NB4 (cell line): ENCODE results near the gene SHISA8.
"Not testable (repeated sequence)": the region's sequence is repeated elsewhere in the genome, so short reads cannot be mapped to it uniquely, and the experiment has no call there.

Source experiments
- DNase-seq: peaks from one replicate; pipeline ENCODE4 v3.0.0; 2010; ENCODE audit warnings: low read depth
- H3K4me3 ChIP-seq: one replicate; pipeline ENCODE4 v1.5.1; 2011; ENCODE audit warnings: mild to moderate bottlenecking, low read depth, low read length, moderate library complexity
- CTCF ChIP-seq: IDR thresholded peaks from one replicate; pipeline ENCODE4 v1.5.1; 2012; ENCODE audit warnings: low read depth, low read length
- MAX ChIP-seq: IDR thresholded peaks from 2 replicates; pipeline ENCODE4 v1.6.1; 2011; ENCODE audit warnings: low read depth, low read length
- MYC ChIP-seq: IDR thresholded peaks from 2 replicates; pipeline ENCODE4 v1.6.1; 2011; ENCODE audit warnings: low read depth, low read length
- POLR2A ChIP-seq: IDR thresholded peaks from 2 replicates; pipeline ENCODE4 v1.6.1; 2011; ENCODE audit warnings: mild to moderate bottlenecking; ENCODE audit not compliant: insufficient read length; ENCODE audit errors: extremely low read depth

Gene SHISA8

GRCh38 chr22:41951898-41952474 is 37.1 kb upstream of the SHISA8 start, which contains the start of gene SMIM45:
Gene SMIM45, plus strand, starts transcription at chr22:41952150.
- no peak for DNase-seq

GRCh38 chr22:41949297-41949965 is 34.6 kb upstream of the SHISA8 start:
- no peak overlapping the region for H3K4me3 ChIP-seq
- DNase-seq: peak; percentile 60
- TF ChIP-seq POLR2A: no peak
- no peak for TF ChIP-seq MAX
- no peak for TF ChIP-seq MYC
- no peak for TF ChIP-seq CTCF

More at GRCh38 chr22:41951898-41952474, 37.1 kb upstream of the SHISA8 start, which contains the start of gene SMIM45:
- no peak within 1 kb of the TSS for H3K4me3 ChIP-seq
- TF ChIP-seq MYC (no peak), CTCF (no peak), POLR2A (no peak), MAX (no peak)

GRCh38 chr22:41948928-41949296 is 34.0 kb upstream of the SHISA8 start:
- not testable (repeated sequence) for DNase-seq, H3K4me3 ChIP-seq

GRCh38 chr22:41948142-41948541 is 33.3 kb upstream of the SHISA8 start:
- H3K4me3 ChIP-seq: peak overlapping the region; percentile 86
- no peak for TF ChIP-seq MYC
- TF ChIP-seq CTCF: no peak
- TF ChIP-seq POLR2A: no peak
- TF ChIP-seq MAX: no peak
- DNase-seq: no peak

GRCh38 chr22:41947424-41948080 is 32.7 kb upstream of the SHISA8 start:
- TF ChIP-seq MYC (no peak), MAX (no peak), POLR2A (no peak), CTCF (no peak)
- peak overlapping the region; percentile 86 for H3K4me3 ChIP-seq
- no peak for DNase-seq

GRCh38 chr22:41946629-41947423 is 32.0 kb upstream of the SHISA8 start, which contains the start of gene CENPM:
Gene CENPM, minus strand, starts transcription at chr22:41947152. Its CDS starts 76 bp downstream, at chr22:41947076.
- TF ChIP-seq MAX (peak; percentile 96), POLR2A (peak; percentile 59), MYC (peak; percentile 72), CTCF (no peak)

More at GRCh38 chr22:41946629-41947423, 32.0 kb upstream of the SHISA8 start, which contains the start of gene CENPM:
- H3K4me3 ChIP-seq: peak within 1 kb of the TSS; percentile 86
- peak; percentile 98 for DNase-seq
